HL-60 (cell line): ENCODE measurements around the gene GNA14.
A peak's percentile ranks its signal among the peaks of the same experiment; 100 is the strongest.

Experiments
- DNase-seq, 2 experiments: peaks; one replicate each; pipeline ENCODE4 v3.0.0-alpha.2; 2010 to 2020; ENCODE audit warnings: low read depth in 1 of 2, low spot score in 1 of 2
- H3K27ac ChIP-seq: fragments of 250-450 bp; sonication (Bioruptor Pico); replicated peaks from 2 replicates; pipeline ENCODE4 v1.5.1; 2020; ENCODE audit warnings: mild to moderate bottlenecking, moderate library complexity
- H3K27me3 ChIP-seq: fragments of 250-450 bp; sonication (Bioruptor Pico); 2 replicates; pipeline ENCODE4 v1.5.1; 2021; ENCODE audit warnings: mild to moderate bottlenecking, moderate library complexity; ENCODE audit not compliant: insufficient read depth, poor library complexity, severe bottlenecking
- H3K4me3 ChIP-seq: replicated peaks from 2 replicates; pipeline ENCODE4 v1.5.1; 2011; ENCODE audit warnings: mild to moderate bottlenecking, control low read depth, low read length; ENCODE audit not compliant: insufficient read depth
- GABPA ChIP-seq: IDR thresholded peaks from 2 replicates; pipeline ENCODE4 v1.6.1; 2012; ENCODE audit warnings: low read depth
- POLR2AphosphoS5 ChIP-seq: IDR thresholded peaks from 2 replicates; pipeline ENCODE4 v1.6.1; 2012; ENCODE audit warnings: low read depth
- SPI1 ChIP-seq: IDR thresholded peaks from 2 replicates; pipeline ENCODE4 v1.6.1; 2012; ENCODE audit warnings: low read depth, mild to moderate bottlenecking, borderline replicate concordance
- TF ChIP-seq, protein P1 (sequence below): IDR thresholded peaks from 2 replicates; pipeline ENCODE4 v1.6.1; 2012; ENCODE audit warnings: low read depth; ENCODE audit not compliant: insufficient replicate concordance
- TF ChIP-seq, protein P2 (sequence below): IDR thresholded peaks from one replicate; pipeline ENCODE4 v1.5.1; 2011; ENCODE audit warnings: low read length, control low read depth, inconsistent platforms; ENCODE audit not compliant: insufficient read depth

Gene GNA14

DNA sequence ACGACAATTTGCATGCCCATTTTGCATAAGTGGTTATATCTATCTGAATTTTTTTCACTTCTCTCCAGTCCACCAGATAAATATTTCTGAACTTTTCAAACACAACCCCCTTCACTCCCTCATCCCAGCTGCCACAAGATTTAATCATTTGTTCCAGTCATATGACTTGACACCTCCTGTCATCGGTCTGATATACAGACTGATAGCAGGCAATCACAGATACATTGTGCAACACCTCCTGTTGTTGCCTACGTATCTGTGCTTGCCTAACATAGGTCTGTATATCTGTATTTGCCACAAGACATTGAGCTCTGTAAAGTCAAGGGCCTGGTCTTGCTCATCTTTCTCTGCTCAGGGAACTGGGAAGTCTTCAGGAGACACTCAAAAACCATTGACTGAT is 65.6 kb downstream of the GNA14 start:
- DNase-seq = no peak
- no peak overlapping the region for H3K27ac ChIP-seq
- TF ChIP-seq, protein P1, sequence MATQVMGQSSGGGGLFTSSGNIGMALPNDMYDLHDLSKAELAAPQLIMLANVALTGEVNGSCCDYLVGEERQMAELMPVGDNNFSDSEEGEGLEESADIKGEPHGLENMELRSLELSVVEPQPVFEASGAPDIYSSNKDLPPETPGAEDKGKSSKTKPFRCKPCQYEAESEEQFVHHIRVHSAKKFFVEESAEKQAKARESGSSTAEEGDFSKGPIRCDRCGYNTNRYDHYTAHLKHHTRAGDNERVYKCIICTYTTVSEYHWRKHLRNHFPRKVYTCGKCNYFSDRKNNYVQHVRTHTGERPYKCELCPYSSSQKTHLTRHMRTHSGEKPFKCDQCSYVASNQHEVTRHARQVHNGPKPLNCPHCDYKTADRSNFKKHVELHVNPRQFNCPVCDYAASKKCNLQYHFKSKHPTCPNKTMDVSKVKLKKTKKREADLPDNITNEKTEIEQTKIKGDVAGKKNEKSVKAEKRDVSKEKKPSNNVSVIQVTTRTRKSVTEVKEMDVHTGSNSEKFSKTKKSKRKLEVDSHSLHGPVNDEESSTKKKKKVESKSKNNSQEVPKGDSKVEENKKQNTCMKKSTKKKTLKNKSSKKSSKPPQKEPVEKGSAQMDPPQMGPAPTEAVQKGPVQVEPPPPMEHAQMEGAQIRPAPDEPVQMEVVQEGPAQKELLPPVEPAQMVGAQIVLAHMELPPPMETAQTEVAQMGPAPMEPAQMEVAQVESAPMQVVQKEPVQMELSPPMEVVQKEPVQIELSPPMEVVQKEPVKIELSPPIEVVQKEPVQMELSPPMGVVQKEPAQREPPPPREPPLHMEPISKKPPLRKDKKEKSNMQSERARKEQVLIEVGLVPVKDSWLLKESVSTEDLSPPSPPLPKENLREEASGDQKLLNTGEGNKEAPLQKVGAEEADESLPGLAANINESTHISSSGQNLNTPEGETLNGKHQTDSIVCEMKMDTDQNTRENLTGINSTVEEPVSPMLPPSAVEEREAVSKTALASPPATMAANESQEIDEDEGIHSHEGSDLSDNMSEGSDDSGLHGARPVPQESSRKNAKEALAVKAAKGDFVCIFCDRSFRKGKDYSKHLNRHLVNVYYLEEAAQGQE = no peak
- TF ChIP-seq GABPA = no peak
- TF ChIP-seq, protein P2, sequence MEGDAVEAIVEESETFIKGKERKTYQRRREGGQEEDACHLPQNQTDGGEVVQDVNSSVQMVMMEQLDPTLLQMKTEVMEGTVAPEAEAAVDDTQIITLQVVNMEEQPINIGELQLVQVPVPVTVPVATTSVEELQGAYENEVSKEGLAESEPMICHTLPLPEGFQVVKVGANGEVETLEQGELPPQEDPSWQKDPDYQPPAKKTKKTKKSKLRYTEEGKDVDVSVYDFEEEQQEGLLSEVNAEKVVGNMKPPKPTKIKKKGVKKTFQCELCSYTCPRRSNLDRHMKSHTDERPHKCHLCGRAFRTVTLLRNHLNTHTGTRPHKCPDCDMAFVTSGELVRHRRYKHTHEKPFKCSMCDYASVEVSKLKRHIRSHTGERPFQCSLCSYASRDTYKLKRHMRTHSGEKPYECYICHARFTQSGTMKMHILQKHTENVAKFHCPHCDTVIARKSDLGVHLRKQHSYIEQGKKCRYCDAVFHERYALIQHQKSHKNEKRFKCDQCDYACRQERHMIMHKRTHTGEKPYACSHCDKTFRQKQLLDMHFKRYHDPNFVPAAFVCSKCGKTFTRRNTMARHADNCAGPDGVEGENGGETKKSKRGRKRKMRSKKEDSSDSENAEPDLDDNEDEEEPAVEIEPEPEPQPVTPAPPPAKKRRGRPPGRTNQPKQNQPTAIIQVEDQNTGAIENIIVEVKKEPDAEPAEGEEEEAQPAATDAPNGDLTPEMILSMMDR = no peak
- no peak for TF ChIP-seq SPI1
- TF ChIP-seq POLR2AphosphoS5 = no peak
- H3K4me3 ChIP-seq = no peak overlapping the region
- peaks cover 5% of the 10 kb centered on the region for H3K27me3 ChIP-seq

DNA sequence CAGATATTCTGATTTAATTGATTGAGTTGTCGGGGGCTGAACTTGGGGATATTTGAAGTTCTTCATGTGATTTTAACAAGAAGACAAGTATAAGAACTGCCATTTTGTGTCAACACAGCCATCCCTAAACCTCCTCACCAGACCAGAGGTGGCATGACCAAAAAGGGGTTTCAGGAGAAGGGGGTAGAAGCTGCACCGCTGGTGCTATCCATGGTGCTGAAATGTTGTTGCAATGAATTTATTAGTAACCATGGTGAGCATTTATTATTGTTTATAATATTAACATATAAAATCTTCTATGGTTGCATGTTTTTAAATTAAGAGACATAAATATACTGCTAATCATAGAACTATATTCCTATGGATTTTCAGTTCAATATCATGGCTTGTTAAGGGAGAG is 72.3 kb downstream of the GNA14 start:
- Histone ChIP-seq H3K27me3 (no peaks in the 10 kb centered on the region), H3K4me3 (no peak overlapping the region), H3K27ac (no peak overlapping the region)
- TF ChIP-seq, protein P1 = peak; percentile 98
- TF ChIP-seq GABPA = no peak
- peak in 1 of 2 experiments; percentile 2 for DNase-seq

DNA sequence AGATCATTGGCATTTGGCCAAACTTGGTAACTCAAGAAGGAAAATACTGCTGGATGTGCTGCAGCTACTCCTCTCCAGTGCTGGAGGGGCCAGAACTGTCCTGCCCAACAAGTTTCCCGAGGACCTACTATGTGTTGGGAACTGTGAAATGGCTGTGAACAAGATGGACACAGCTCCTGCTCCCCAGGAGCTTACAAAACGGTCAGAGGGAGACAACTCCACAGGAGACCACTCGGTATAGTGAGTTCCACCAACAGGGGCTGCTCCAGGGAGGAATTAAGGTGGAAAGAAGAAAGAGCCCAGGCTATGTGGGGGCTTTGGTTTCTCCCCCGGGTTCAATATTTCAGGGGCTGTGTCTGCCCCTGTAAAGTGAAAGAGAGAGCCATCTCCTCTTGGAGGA is 78.8 kb downstream of the GNA14 start:
- TF ChIP-seq POLR2AphosphoS5 (no peak), SPI1 (no peak), GABPA (no peak)
- TF ChIP-seq, protein P1 = no peak
- TF ChIP-seq, protein P2 = no peak
- no peak overlapping the region for H3K27ac ChIP-seq
- H3K4me3 ChIP-seq = no peak overlapping the region
- peaks cover 3% of the 10 kb centered on the region for H3K27me3 ChIP-seq
- DNase-seq = no peak

DNA sequence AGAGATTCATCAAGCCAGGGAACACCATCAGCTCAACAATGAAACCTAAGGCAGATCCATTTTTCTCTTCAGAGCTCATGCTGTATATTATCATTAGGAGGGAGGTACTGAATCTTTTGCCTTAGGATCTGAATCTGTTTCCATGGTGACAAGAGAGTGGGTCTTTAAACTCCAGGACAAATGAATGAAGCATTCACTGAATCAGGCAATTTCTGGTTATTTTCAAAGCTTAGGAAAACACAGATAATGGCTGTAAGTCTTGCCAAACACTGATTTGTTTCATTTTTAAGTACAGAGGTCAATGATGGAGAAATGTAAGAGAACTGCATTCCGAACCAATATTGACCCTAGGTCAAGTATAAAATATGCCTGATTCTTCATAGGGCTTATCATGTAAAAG is 84.9 kb downstream of the GNA14 start:
- peaks cover 3% of the 10 kb centered on the region for H3K27me3 ChIP-seq
- no peak overlapping the region for H3K27ac ChIP-seq
- TF ChIP-seq, protein P1 = no peak
- H3K4me3 ChIP-seq = no peak overlapping the region
- no peak for DNase-seq
